Measurements from ENCODE around the gene CYP39A1. TPM values are rescaled to one million over a fixed set of nuclear protein-coding genes. Genes with fewer than 3 reads are reported as not detected.
"Not testable (repeated sequence)": the region's sequence is repeated elsewhere in the genome, so short reads cannot be mapped to it uniquely, and the experiment has no call there.

Gene CYP39A1
- total RNA-seq, 1 donor from 2014 or later: 5.4 TPM

DNA sequence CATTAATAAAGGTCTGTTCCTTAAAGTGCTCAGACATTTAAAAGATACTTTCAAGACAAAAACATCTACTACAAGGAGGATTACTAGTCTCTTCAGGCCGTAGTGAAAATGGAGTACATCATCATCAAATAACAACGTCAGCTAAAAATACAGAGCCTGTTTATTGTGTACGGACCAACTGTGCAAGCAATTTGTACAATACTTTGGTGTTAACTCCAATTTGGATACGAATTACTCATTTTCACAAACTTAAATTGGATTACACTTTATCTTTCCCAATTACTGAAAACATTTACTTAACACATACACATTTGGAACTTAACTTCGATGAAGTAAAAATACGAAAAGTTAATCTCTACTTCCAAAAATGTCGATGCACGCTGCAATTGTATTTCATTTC is 802 bp downstream of the CYP39A1 start:
- H3K36me3 ChIP-seq: no peaks in the 10 kb centered on the region
- no peaks in the 10 kb centered on the region for H3K27me3 ChIP-seq
- H3K4me1 ChIP-seq: peaks cover 14% of the 10 kb centered on the region
- intact Hi-C loops (cut with DNase I): no loop called here
- peak overlapping the region; percentile 87 for H3K27ac ChIP-seq
- no peak for DNase-seq (ENCODE audit: extremely low spot score in 2 of 2)
- H3K4me3 ChIP-seq: peak overlapping the region; percentile 74 to 91
- TF ChIP-seq POLR2AphosphoS5 (IDR thresholded peaks at IDR 0.05; ENCODE audit: insufficient read depth in 1 of 2, low read depth in 1 of 2): no peak
- TF ChIP-seq, protein P1, sequence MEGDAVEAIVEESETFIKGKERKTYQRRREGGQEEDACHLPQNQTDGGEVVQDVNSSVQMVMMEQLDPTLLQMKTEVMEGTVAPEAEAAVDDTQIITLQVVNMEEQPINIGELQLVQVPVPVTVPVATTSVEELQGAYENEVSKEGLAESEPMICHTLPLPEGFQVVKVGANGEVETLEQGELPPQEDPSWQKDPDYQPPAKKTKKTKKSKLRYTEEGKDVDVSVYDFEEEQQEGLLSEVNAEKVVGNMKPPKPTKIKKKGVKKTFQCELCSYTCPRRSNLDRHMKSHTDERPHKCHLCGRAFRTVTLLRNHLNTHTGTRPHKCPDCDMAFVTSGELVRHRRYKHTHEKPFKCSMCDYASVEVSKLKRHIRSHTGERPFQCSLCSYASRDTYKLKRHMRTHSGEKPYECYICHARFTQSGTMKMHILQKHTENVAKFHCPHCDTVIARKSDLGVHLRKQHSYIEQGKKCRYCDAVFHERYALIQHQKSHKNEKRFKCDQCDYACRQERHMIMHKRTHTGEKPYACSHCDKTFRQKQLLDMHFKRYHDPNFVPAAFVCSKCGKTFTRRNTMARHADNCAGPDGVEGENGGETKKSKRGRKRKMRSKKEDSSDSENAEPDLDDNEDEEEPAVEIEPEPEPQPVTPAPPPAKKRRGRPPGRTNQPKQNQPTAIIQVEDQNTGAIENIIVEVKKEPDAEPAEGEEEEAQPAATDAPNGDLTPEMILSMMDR (IDR thresholded peaks at IDR 0.05): no peak
- no peak for TF ChIP-seq POLR2A (IDR thresholded peaks at IDR 0.05)
- H3K9me3 ChIP-seq: no peaks in the 10 kb centered on the region

- Histone ChIP-seq H3K36me3 (no peaks in the 10 kb centered on the region), H3K27ac (no peak overlapping the region), H3K27me3 (no peaks in the 10 kb centered on the region), H3K4me3 (peak overlapping the region in 1 of 2 donors; percentile 74), H3K4me1 (peaks cover 14% of the 10 kb centered on the region), H3K9me3 (no peaks in the 10 kb centered on the region)
- intact Hi-C loops (cut with DNase I): no loop called here
- TF ChIP-seq, protein P1 (IDR thresholded peaks at IDR 0.05): no peak
- TF ChIP-seq POLR2A (IDR thresholded peaks at IDR 0.05) (no peak), POLR2AphosphoS5 (IDR thresholded peaks at IDR 0.05; ENCODE audit: insufficient read depth in 1 of 2, low read depth in 1 of 2) (no peak)
- DNase-seq (ENCODE audit: extremely low spot score in 2 of 2): no peak
Observed at GRCh38 chr6:46651006-46651405, 1.6 kb downstream of the CYP39A1 start.

GRCh38 chr6:46648869-46649492 is 3.6 kb downstream of the CYP39A1 start:
- Histone ChIP-seq H3K4me3 (no peak overlapping the region), H3K27me3 (no peaks in the 10 kb centered on the region), H3K9me3 (no peaks in the 10 kb centered on the region), H3K4me1 (peaks cover 12% of the 10 kb centered on the region), H3K27ac (no peak overlapping the region), H3K36me3 (no peaks in the 10 kb centered on the region)
- intact Hi-C loops (cut with DNase I): no loop called here
- no peak for DNase-seq (ENCODE audit: extremely low spot score in 2 of 2)
- TF ChIP-seq POLR2A (IDR thresholded peaks at IDR 0.05) (no peak), POLR2AphosphoS5 (IDR thresholded peaks at IDR 0.05; ENCODE audit: insufficient read depth in 1 of 2, low read depth in 1 of 2) (no peak)
- TF ChIP-seq, protein P1 (IDR thresholded peaks at IDR 0.05): no peak

GRCh38 chr6:46648108-46648507 is 4.5 kb downstream of the CYP39A1 start:
- H3K4me1 ChIP-seq; H3K27me3 ChIP-seq; intact Hi-C loops (cut with DNase I); H3K4me3 ChIP-seq; H3K27ac ChIP-seq; H3K9me3 ChIP-seq; H3K36me3 ChIP-seq; DNase-seq (ENCODE audit: extremely low spot score in 2 of 2): not testable (repeated sequence)

DNA sequence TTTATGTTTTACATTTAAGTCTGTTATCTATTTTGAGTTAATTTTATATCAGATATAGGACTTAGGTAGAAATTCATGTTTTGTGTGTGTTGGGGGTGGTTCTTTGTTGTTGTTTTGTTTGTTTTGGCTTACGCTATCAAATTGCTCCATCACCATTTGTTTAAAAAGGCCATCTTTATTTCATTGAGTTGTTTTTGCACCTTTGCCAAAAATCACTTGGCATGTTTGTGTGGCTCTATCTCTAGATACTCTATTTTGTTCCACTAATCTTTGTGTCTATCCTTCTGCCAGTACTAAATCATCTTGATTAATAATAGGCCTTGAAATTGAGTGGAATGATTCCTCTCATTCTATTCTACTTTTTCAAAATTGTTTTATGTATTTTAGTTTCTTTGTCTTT is 7.4 kb downstream of the CYP39A1 start:
- no peak for DNase-seq (ENCODE audit: extremely low spot score in 2 of 2)
- H3K27ac ChIP-seq: no peak overlapping the region
- H3K9me3 ChIP-seq: no peaks in the 10 kb centered on the region
- no peaks in the 10 kb centered on the region for H3K27me3 ChIP-seq
- no peaks in the 10 kb centered on the region for H3K36me3 ChIP-seq
- TF ChIP-seq POLR2AphosphoS5 (IDR thresholded peaks at IDR 0.05; ENCODE audit: insufficient read depth in 1 of 2, low read depth in 1 of 2) (no peak), POLR2A (IDR thresholded peaks at IDR 0.05) (no peak)
- TF ChIP-seq, protein P1 (IDR thresholded peaks at IDR 0.05): no peak
- intact Hi-C loops (cut with DNase I): no loop called here
- H3K4me3 ChIP-seq: no peak overlapping the region
- H3K4me1 ChIP-seq: no peaks in the 10 kb centered on the region

Measured in vagina (tissue), 2 donors.